Heart left ventricle (tissue), 13 donors: ENCODE data around the gene MFAP5.

Experiments
- CTCF ChIP-seq, 12 donors: fragments of 200-600 bp; sonication (generic) in 4 of 12; IDR thresholded peaks; one replicate each; pipeline versions ENCODE4 v1.5.0 to v1.8.0; 2018 to 2022; ENCODE audit warnings: antibody characterized with exemption in 12 of 12, mild to moderate bottlenecking in 5 of 12
- POLR2A ChIP-seq, 2 donors: fragments of 450-650 bp; IDR thresholded peaks; one replicate each; pipeline ENCODE4 v1.6.1; 2017; ENCODE audit warnings: antibody characterized with exemption in 2 of 2, mild to moderate bottlenecking in 2 of 2, moderate library complexity in 2 of 2
- donor health status: ischemic (EF 13 %, LVEDD 7.1; RV severe dilation, severe dysfunction).
- donor health status: DM: no; HTN: yes; CAD: no.
- donor health status: DM: no; HTN: no; CAD: no.
- donor health status: ischemic (EF 25% LVEDD 6.9; RV normal size, moderate dysfunction).
- donor health status: ischemic (EF 25% LVEDD 5.7; RV mildly dilated, moderate dysfunction).
- donor health status: ischemic (EF 35%, LVEDD 5.7; RV mildly dilated, moderate dysfunction).
- donor health status: nonischemic (EF 11% LVEDD 7.7; RV severe dilation, severe dysfunction).
- donor health status: DM: yes; HTN: yes; CAD: no.
- donor health status: PGD.
- donor health status: ischemic (EF 29% LVEDD 5.4; RV normal size, mild dysfunction).
- donor health status: nonischemic (EF 23%, LVEDD 6.1; RV moderate dilation, normal function).

- TF ChIP-seq CTCF (IDR thresholded peaks at IDR 0.05) (no peak), POLR2A (IDR thresholded peaks at IDR 0.05) (no peak)
Measured at GRCh38 chr12:8605057-8605456, 57.6 kb downstream of the MFAP5 start.
